ENCODE measurements around the gene TRMT10A. TPM values are rescaled to one million over a fixed set of nuclear protein-coding genes. Genes with fewer than 3 reads are reported as not detected.

The TRMT10A gene
- total RNA-seq, 2 donors from 2014 or later: 3.3 to 21.8 TPM

GRCh38 chr4:99606716-99607115 is 42.9 kb upstream of the TRMT10A start:
- Histone ChIP-seq H3K27ac (no peak overlapping the region), H3K4me1 (no peaks in the 10 kb centered on the region), H3K27me3 (no peaks in the 10 kb centered on the region), H3K4me3 (no peak overlapping the region), H3K9me3 (no peaks in the 10 kb centered on the region), H3K36me3 (replicated peaks in 1 of 2; ENCODE audit: insufficient read depth in 1 of 2, low read depth in 2 of 2) (no peaks in the 10 kb centered on the region)
- TF ChIP-seq, protein P1, sequence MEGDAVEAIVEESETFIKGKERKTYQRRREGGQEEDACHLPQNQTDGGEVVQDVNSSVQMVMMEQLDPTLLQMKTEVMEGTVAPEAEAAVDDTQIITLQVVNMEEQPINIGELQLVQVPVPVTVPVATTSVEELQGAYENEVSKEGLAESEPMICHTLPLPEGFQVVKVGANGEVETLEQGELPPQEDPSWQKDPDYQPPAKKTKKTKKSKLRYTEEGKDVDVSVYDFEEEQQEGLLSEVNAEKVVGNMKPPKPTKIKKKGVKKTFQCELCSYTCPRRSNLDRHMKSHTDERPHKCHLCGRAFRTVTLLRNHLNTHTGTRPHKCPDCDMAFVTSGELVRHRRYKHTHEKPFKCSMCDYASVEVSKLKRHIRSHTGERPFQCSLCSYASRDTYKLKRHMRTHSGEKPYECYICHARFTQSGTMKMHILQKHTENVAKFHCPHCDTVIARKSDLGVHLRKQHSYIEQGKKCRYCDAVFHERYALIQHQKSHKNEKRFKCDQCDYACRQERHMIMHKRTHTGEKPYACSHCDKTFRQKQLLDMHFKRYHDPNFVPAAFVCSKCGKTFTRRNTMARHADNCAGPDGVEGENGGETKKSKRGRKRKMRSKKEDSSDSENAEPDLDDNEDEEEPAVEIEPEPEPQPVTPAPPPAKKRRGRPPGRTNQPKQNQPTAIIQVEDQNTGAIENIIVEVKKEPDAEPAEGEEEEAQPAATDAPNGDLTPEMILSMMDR (IDR thresholded peaks at IDR 0.05): no peak
- no peak for TF ChIP-seq POLR2A (IDR thresholded peaks at IDR 0.05)
- WGBS, 2 donors: 90 to 96% methylated on average over 2 of the region's 2 CpGs
- ATAC-seq (no peak), DNase-seq (no peak)
- intact Hi-C loops (cut with DNase I): no loop called here

DNA sequence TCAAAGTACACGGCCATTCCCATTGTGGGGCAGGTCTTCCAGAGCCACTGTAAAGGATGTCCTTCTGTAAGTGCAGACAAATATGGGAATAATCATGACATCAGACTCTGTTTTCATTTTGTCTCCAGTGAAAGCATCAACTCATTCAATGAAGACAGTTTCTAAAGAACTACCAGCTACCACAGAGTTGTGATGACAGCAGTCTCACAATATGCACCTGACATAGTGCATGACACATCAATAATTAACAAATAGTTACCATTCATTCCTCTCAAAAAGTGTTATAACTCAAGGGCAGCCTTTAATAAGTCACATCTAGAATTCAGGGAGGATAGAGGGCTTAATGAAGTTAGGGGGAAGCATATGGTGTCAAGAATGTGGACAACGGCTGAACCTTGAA is 31.0 kb upstream of the TRMT10A start:
- H3K27me3 ChIP-seq: no peaks in the 10 kb centered on the region
- WGBS, 2 donors: 84 to 98% methylated on average over 2 of the region's 2 CpGs
- no peak overlapping the region for H3K4me3 ChIP-seq
- peaks cover 9% of the 10 kb centered on the region for H3K4me1 ChIP-seq
- H3K27ac ChIP-seq: no peak overlapping the region
- no peak for TF ChIP-seq POLR2A (IDR thresholded peaks at IDR 0.05)
- TF ChIP-seq, protein P1 (IDR thresholded peaks at IDR 0.05): no peak
- no peak for DNase-seq
- H3K36me3 ChIP-seq (replicated peaks in 1 of 2; ENCODE audit: insufficient read depth in 1 of 2, low read depth in 2 of 2): no peaks in the 10 kb centered on the region
- no peaks in the 10 kb centered on the region for H3K9me3 ChIP-seq
- no peak for ATAC-seq
- intact Hi-C loops (cut with DNase I): no loop called here

- Histone ChIP-seq H3K4me3 (no peak overlapping the region), H3K27me3 (no peaks in the 10 kb centered on the region), H3K36me3 (replicated peaks in 1 of 2; ENCODE audit: insufficient read depth in 1 of 2, low read depth in 2 of 2) (no peaks in the 10 kb centered on the region), H3K4me1 (peaks cover 9% of the 10 kb centered on the region), H3K27ac (no peak overlapping the region), H3K9me3 (no peaks in the 10 kb centered on the region)
- WGBS, 2 donors: 26 to 27% methylated on average over 4 of the region's 4 CpGs
- DNase-seq (no peak), ATAC-seq (no peak)
- intact Hi-C loops (cut with DNase I): no loop called here
- TF ChIP-seq, protein P1 (IDR thresholded peaks at IDR 0.05): no peak
- TF ChIP-seq POLR2A (IDR thresholded peaks at IDR 0.05): no peak
These were observed 30.2 kb upstream of the TRMT10A start for GRCh38 chr4:99593781-99594641.

DNA sequence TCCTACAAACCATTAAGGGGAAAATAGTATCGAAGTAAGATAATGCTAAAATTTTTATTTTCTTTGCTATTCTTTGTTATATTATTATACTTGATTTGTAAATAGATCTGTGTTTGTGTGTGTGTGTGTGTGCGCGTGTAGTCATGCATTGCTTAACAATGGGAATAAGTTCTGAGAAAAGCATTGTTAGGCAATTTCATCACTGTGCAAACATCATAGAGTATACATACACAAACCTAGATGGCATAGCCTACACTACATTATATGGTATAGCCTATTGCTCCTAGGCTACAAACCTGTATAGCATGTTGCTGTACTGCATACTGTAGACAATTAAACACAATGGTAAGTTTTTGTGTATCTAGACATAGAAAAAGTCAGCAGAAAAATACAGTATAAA is 27.9 kb upstream of the TRMT10A start:
- Histone ChIP-seq H3K27me3 (no peaks in the 10 kb centered on the region), H3K36me3 (replicated peaks in 1 of 2; ENCODE audit: insufficient read depth in 1 of 2, low read depth in 2 of 2) (no peaks in the 10 kb centered on the region), H3K27ac (no peak overlapping the region), H3K9me3 (no peaks in the 10 kb centered on the region), H3K4me3 (no peak overlapping the region), H3K4me1 (peaks cover 9% of the 10 kb centered on the region)
- WGBS, 2 donors: 89 to 90% methylated on average over 3 of the region's 3 CpGs
- DNase-seq (no peak), ATAC-seq (no peak)
- TF ChIP-seq POLR2A (IDR thresholded peaks at IDR 0.05): no peak
- TF ChIP-seq, protein P1 (IDR thresholded peaks at IDR 0.05): no peak
- intact Hi-C loops (cut with DNase I): no loop called here

DNA sequence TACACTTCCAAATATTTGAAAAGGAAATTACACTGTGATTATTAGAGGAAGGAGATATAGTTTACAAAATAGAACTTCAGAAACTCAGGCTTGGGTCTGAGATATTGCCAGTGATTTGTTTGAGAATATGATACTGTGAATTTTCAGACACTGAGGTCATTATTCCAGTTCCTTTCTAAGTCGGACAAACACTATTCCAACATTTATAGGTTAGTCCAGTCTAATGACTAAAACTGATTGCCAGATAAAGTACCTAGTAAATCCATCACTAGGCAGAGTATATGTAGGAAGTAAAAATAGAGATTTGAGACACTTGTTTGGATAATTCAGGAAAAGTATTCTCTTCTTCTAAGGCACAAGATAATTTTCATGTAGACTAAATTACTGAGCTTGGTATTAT is 24.0 kb upstream of the TRMT10A start:
- no peak overlapping the region for H3K4me3 ChIP-seq
- ATAC-seq (peak; percentile 35), DNase-seq (no peak)
- no peaks in the 10 kb centered on the region for H3K9me3 ChIP-seq
- no peaks in the 10 kb centered on the region for H3K36me3 ChIP-seq (replicated peaks in 1 of 2; ENCODE audit: insufficient read depth in 1 of 2, low read depth in 2 of 2)
- no peak for TF ChIP-seq POLR2A (IDR thresholded peaks at IDR 0.05)
- TF ChIP-seq, protein P1 (IDR thresholded peaks at IDR 0.05): no peak
- H3K27ac ChIP-seq: no peak overlapping the region
- WGBS, 2 donors: 32 to 35% methylated on average over 1 of the region's 1 CpG
- intact Hi-C loops (cut with DNase I): no loop called here
- H3K4me1 ChIP-seq: no peaks in the 10 kb centered on the region
- no peaks in the 10 kb centered on the region for H3K27me3 ChIP-seq

Measured in body of pancreas (tissue), 4 donors.